ENCODE data around the gene ADCY5. TPM values are rescaled to one million over a fixed set of nuclear protein-coding genes. Genes with fewer than 3 reads are reported as not detected.

Gene ADCY5
- total and polyA plus RNA-seq, 4 donors = 0.74 to 6.6 (median 2.9) TPM

DNA sequence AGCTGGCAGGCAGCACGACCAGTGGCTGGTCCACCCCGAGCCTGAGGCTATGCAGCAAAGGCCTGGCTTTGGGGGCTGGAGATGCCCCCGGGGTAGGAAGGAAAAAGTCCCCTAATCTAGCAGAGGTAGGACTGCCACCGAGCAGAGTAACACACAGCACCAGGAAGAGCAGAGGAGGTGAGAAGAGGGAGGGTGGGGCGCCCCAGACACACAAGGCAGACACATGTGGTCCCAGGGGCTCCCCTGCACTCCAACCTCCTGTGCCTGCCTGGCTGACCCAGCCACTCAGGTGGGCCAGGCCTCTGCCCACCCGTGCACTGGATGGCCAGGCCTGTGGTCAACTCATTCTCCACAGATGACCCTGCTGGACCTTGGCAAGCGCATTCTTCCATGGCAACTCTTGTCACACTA, 112.4 kb downstream of the ADCY5 start:
- Histone ChIP-seq H3K9ac (ENCODE audit: low read depth in 1 of 2, low read length in 2 of 2) (no peak overlapping the region), H3K4me3 (ENCODE audit: low read depth in 1 of 3, low read length in 3 of 3) (no peak overlapping the region), H3K36me3 (ENCODE audit: control insufficient read depth in 4 of 4, insufficient read depth in 3 of 4, low read depth in 1 of 4, low read length in 3 of 4) (no peaks in the 10 kb centered on the region), H3K4me1 (ENCODE audit: control insufficient read depth in 4 of 4, insufficient read depth in 4 of 4, low read length in 3 of 4) (no peaks in the 10 kb centered on the region), H3K27me3 (ENCODE audit: control insufficient read depth in 4 of 4, insufficient read depth in 4 of 4, low read length in 3 of 4) (no peaks in the 10 kb centered on the region), H3K27ac (ENCODE audit: low read depth in 1 of 2, low read length in 2 of 2) (no peak overlapping the region), H3K9me3 (ENCODE audit: control insufficient read depth in 4 of 4, low read length in 3 of 4) (no peaks in the 10 kb centered on the region)
- DNase-seq (ENCODE audit: low spot score) = no peak
- TF ChIP-seq, protein P1, sequence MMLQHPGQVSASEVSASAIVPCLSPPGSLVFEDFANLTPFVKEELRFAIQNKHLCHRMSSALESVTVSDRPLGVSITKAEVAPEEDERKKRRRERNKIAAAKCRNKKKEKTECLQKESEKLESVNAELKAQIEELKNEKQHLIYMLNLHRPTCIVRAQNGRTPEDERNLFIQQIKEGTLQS (IDR thresholded peaks at IDR 0.05) = no peak
- TF ChIP-seq, protein P2, sequence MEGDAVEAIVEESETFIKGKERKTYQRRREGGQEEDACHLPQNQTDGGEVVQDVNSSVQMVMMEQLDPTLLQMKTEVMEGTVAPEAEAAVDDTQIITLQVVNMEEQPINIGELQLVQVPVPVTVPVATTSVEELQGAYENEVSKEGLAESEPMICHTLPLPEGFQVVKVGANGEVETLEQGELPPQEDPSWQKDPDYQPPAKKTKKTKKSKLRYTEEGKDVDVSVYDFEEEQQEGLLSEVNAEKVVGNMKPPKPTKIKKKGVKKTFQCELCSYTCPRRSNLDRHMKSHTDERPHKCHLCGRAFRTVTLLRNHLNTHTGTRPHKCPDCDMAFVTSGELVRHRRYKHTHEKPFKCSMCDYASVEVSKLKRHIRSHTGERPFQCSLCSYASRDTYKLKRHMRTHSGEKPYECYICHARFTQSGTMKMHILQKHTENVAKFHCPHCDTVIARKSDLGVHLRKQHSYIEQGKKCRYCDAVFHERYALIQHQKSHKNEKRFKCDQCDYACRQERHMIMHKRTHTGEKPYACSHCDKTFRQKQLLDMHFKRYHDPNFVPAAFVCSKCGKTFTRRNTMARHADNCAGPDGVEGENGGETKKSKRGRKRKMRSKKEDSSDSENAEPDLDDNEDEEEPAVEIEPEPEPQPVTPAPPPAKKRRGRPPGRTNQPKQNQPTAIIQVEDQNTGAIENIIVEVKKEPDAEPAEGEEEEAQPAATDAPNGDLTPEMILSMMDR (IDR thresholded peaks at IDR 0.05; ENCODE audit: low read depth, low read length, missing input control) = no peak
- TF ChIP-seq FOXA2 (IDR thresholded peaks at IDR 0.05) = no peak
- TF ChIP-seq, protein P3, sequence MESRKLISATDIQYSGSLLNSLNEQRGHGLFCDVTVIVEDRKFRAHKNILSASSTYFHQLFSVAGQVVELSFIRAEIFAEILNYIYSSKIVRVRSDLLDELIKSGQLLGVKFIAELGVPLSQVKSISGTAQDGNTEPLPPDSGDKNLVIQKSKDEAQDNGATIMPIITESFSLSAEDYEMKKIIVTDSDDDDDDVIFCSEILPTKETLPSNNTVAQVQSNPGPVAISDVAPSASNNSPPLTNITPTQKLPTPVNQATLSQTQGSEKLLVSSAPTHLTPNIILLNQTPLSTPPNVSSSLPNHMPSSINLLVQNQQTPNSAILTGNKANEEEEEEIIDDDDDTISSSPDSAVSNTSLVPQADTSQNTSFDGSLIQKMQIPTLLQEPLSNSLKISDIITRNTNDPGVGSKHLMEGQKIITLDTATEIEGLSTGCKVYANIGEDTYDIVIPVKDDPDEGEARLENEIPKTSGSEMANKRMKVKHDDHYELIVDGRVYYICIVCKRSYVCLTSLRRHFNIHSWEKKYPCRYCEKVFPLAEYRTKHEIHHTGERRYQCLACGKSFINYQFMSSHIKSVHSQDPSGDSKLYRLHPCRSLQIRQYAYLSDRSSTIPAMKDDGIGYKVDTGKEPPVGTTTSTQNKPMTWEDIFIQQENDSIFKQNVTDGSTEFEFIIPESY (IDR thresholded peaks at IDR 0.05) = no peak
- TF ChIP-seq HNF4A (conservative IDR thresholded peaks at IDR 0.05) = no peak
- TF ChIP-seq, protein P4, sequence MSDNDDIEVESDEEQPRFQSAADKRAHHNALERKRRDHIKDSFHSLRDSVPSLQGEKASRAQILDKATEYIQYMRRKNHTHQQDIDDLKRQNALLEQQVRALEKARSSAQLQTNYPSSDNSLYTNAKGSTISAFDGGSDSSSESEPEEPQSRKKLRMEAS (IDR thresholded peaks at IDR 0.05) = no peak
- no peak for TF ChIP-seq EGR1 (IDR thresholded peaks at IDR 0.05; ENCODE audit: low read depth in 2 of 2)
- TF ChIP-seq TAF1 (conservative IDR thresholded peaks at IDR 0.05) = no peak
- no peak for TF ChIP-seq RXRA (IDR thresholded peaks at IDR 0.05)
- no peak for TF ChIP-seq JUND (IDR thresholded peaks at IDR 0.05)
- no peak for TF ChIP-seq NR2F2 (IDR thresholded peaks at IDR 0.05)
- no peak for TF ChIP-seq HNF4G (IDR thresholded peaks at IDR 0.05)
- no peak for TF ChIP-seq RAD21 (IDR thresholded peaks at IDR 0.05)
- no peak for TF ChIP-seq SP1 (IDR thresholded peaks at IDR 0.05)
- 90% methylated on average over 7 of the region's 7 CpGs for WGBS

DNA sequence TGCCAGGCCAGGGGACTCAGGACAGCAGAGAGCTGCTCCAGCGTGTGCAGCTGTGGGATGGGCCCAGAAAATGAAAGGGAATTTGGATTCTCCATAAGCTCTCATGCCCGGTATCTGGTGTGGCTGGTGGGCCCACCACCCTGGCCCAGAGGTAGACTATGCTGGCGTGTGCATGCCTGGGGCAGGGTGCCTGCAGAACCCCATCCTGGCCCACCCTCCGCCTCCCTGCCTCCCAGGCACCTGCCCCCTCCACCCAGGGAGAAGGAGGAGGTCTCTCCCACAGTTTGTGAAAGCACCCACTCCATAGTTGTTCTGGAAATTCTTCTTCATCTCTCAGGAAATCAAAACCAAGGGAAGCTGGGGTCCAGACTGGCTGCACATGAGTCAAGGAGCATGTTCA, 112.9 kb downstream of the ADCY5 start:
- no peak for DNase-seq (ENCODE audit: low spot score)
- Histone ChIP-seq H3K27ac (ENCODE audit: low read depth in 1 of 2, low read length in 2 of 2) (no peak overlapping the region), H3K4me3 (ENCODE audit: low read depth in 1 of 3, low read length in 3 of 3) (no peak overlapping the region), H3K4me1 (ENCODE audit: control insufficient read depth in 4 of 4, insufficient read depth in 4 of 4, low read length in 3 of 4) (no peaks in the 10 kb centered on the region), H3K36me3 (ENCODE audit: control insufficient read depth in 4 of 4, insufficient read depth in 3 of 4, low read depth in 1 of 4, low read length in 3 of 4) (no peaks in the 10 kb centered on the region), H3K9me3 (ENCODE audit: control insufficient read depth in 4 of 4, low read length in 3 of 4) (no peaks in the 10 kb centered on the region), H3K27me3 (ENCODE audit: control insufficient read depth in 4 of 4, insufficient read depth in 4 of 4, low read length in 3 of 4) (no peaks in the 10 kb centered on the region), H3K9ac (ENCODE audit: low read depth in 1 of 2, low read length in 2 of 2) (no peak overlapping the region)
- 72% methylated on average over 4 of the region's 4 CpGs for WGBS
- TF ChIP-seq HNF4A (conservative IDR thresholded peaks at IDR 0.05) (no peak), FOXA2 (IDR thresholded peaks at IDR 0.05) (no peak), YY1 (IDR thresholded peaks at IDR 0.05) (no peak), NR2F2 (IDR thresholded peaks at IDR 0.05) (no peak), SP1 (IDR thresholded peaks at IDR 0.05) (no peak), EGR1 (IDR thresholded peaks at IDR 0.05; ENCODE audit: low read depth in 2 of 2) (no peak), RXRA (IDR thresholded peaks at IDR 0.05) (no peak), RAD21 (IDR thresholded peaks at IDR 0.05) (no peak), HNF4G (IDR thresholded peaks at IDR 0.05) (no peak), TAF1 (conservative IDR thresholded peaks at IDR 0.05) (no peak), GABPA (IDR thresholded peaks at IDR 0.05 in 1 of 2, conservative IDR thresholded peaks at IDR 0.05 in 1 of 2) (no peak), FOXA1 (IDR thresholded peaks at IDR 0.05) (no peak), JUND (IDR thresholded peaks at IDR 0.05) (no peak)
- TF ChIP-seq, protein P4 (IDR thresholded peaks at IDR 0.05) = no peak
- TF ChIP-seq, protein P3 (IDR thresholded peaks at IDR 0.05) = no peak
- TF ChIP-seq, protein P5, sequence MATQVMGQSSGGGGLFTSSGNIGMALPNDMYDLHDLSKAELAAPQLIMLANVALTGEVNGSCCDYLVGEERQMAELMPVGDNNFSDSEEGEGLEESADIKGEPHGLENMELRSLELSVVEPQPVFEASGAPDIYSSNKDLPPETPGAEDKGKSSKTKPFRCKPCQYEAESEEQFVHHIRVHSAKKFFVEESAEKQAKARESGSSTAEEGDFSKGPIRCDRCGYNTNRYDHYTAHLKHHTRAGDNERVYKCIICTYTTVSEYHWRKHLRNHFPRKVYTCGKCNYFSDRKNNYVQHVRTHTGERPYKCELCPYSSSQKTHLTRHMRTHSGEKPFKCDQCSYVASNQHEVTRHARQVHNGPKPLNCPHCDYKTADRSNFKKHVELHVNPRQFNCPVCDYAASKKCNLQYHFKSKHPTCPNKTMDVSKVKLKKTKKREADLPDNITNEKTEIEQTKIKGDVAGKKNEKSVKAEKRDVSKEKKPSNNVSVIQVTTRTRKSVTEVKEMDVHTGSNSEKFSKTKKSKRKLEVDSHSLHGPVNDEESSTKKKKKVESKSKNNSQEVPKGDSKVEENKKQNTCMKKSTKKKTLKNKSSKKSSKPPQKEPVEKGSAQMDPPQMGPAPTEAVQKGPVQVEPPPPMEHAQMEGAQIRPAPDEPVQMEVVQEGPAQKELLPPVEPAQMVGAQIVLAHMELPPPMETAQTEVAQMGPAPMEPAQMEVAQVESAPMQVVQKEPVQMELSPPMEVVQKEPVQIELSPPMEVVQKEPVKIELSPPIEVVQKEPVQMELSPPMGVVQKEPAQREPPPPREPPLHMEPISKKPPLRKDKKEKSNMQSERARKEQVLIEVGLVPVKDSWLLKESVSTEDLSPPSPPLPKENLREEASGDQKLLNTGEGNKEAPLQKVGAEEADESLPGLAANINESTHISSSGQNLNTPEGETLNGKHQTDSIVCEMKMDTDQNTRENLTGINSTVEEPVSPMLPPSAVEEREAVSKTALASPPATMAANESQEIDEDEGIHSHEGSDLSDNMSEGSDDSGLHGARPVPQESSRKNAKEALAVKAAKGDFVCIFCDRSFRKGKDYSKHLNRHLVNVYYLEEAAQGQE (IDR thresholded peaks at IDR 0.05) = no peak
- TF ChIP-seq, protein P1 (IDR thresholded peaks at IDR 0.05) = no peak
- TF ChIP-seq, protein P2 (IDR thresholded peaks at IDR 0.05; ENCODE audit: low read depth, low read length, missing input control) = no peak

Data from liver (tissue), 9 donors.